ENCODE data around the gene RAD9A. TPM values are rescaled to one million over a fixed set of nuclear protein-coding genes. Genes with fewer than 3 reads are reported as not detected.

Gene RAD9A
- total RNA-seq, 1 donor, result 7.6 TPM

GRCh38 chr11:67365736-67366444, 25.9 kb upstream of the RAD9A start:
- H4K20me1 ChIP-seq (ENCODE audit: insufficient read depth, low read length), result peaks cover 81% of the 10 kb centered on the region
- H3K9me3 ChIP-seq (ENCODE audit: low read depth, low read length), result no peaks in the 10 kb centered on the region
- H2AFZ ChIP-seq (ENCODE audit: low read length), result no peak overlapping the region
- peaks cover 47% of the 10 kb centered on the region for H3K4me1 ChIP-seq (ENCODE audit: insufficient read depth, low read length)
- H3K27me3 ChIP-seq (ENCODE audit: insufficient read depth, low read length), result no peaks in the 10 kb centered on the region
- peak overlapping the region; percentile 32 for H3K4me2 ChIP-seq (ENCODE audit: insufficient read depth, low read length)
- H3K79me2 ChIP-seq (ENCODE audit: insufficient read depth, low read length), result peaks cover 87% of the 10 kb centered on the region
- H3K27ac ChIP-seq (ENCODE audit: low read depth, low read length), result peak overlapping the region; percentile 55
- TF ChIP-seq CTCF (IDR thresholded peaks at IDR 0.05; ENCODE audit: extremely low read depth, low read depth, low read length), result no peak
- H3K4me3 ChIP-seq (ENCODE audit: insufficient read depth, low read length), result no peak overlapping the region
- peaks cover 39% of the 10 kb centered on the region for H3K36me3 ChIP-seq (ENCODE audit: insufficient read depth, low read length)
- peak; percentile 39 for DNase-seq (ENCODE audit: insufficient read length, low spot score, missing footprints)

DNA sequence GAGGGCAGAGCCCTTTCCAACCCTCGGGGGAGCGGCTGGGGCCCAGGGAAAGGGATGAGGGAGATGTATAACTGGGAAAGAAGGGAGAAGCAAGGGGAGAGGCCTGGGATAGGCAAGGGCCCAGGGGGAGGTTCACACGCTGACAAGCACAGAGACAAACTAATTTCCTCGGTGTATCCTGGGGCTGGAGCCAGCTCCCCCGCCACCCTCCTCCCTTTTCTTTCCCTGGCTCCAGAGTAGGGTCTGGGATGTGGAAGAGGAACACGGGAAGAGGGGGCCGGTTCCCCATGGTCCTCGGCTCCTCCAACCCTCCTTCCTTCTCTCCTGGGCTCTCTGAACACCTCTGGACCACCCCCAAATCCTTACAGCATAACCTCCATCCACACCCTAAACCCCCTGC, 25.2 kb upstream of the RAD9A start:
- peak; percentile 80 for DNase-seq (ENCODE audit: insufficient read length, low spot score, missing footprints)
- H3K4me1 ChIP-seq (ENCODE audit: insufficient read depth, low read length), result peaks cover 54% of the 10 kb centered on the region
- no peaks in the 10 kb centered on the region for H3K27me3 ChIP-seq (ENCODE audit: insufficient read depth, low read length)
- no peak for TF ChIP-seq CTCF (IDR thresholded peaks at IDR 0.05; ENCODE audit: extremely low read depth, low read depth, low read length)
- H3K36me3 ChIP-seq (ENCODE audit: insufficient read depth, low read length), result peaks cover 38% of the 10 kb centered on the region
- peaks cover 89% of the 10 kb centered on the region for H3K79me2 ChIP-seq (ENCODE audit: insufficient read depth, low read length)
- H3K27ac ChIP-seq (ENCODE audit: low read depth, low read length), result peak overlapping the region; percentile 55
- H3K4me2 ChIP-seq (ENCODE audit: insufficient read depth, low read length), result peak overlapping the region; percentile 32
- H4K20me1 ChIP-seq (ENCODE audit: insufficient read depth, low read length), result peaks cover 83% of the 10 kb centered on the region
- no peaks in the 10 kb centered on the region for H3K9me3 ChIP-seq (ENCODE audit: low read depth, low read length)
- no peak overlapping the region for H2AFZ ChIP-seq (ENCODE audit: low read length)
- H3K4me3 ChIP-seq (ENCODE audit: insufficient read depth, low read length), result no peak overlapping the region

DNA sequence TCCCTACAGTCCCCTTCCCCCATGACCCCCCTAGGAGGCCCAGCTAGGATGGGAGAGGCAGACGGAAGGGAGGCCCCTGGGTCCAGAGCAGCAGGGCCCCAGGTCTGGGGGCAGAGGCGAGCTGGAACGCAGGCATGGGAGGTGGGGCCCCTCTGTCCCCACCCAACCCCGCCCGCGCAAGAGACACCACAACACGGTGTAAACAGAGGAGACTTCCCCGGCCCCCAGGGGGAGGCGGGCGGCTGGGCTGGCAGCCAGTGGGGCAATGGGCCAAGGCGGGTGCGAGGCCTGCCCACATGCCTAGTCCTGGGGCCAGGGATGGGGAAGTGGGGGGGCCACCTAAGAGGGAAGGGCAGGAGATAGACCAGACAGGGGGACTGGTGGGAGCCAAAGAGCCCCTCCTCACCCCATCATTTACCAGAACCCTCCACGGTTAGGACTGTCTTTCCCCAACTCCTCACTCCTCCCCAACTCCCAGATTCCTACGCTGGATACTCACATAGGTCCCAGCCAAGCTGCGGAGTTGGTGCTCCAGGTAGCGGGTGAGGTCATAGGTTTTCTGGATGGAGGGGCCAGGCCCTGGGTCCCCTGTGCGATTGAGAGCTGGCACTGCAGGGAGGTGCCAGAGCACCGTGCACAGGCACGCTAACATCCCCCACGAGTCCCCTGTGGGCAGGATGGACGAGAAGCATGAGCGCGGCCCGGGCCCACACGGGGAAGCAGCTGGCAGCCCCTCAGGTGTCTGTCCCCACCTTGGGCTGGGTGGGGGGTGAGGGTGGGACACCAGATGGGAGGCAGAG, 24.6 kb upstream of the RAD9A start:
- no peak for TF ChIP-seq CTCF (IDR thresholded peaks at IDR 0.05; ENCODE audit: extremely low read depth, low read depth, low read length)
- peaks cover 82% of the 10 kb centered on the region for H4K20me1 ChIP-seq (ENCODE audit: insufficient read depth, low read length)
- peak overlapping the region; percentile 55 for H3K27ac ChIP-seq (ENCODE audit: low read depth, low read length)
- H3K4me3 ChIP-seq (ENCODE audit: insufficient read depth, low read length), result no peak overlapping the region
- H3K36me3 ChIP-seq (ENCODE audit: insufficient read depth, low read length), result peaks cover 33% of the 10 kb centered on the region
- peak; percentile 91 for DNase-seq (ENCODE audit: insufficient read length, low spot score, missing footprints)
- H3K4me2 ChIP-seq (ENCODE audit: insufficient read depth, low read length), result peak overlapping the region; percentile 45
- peaks cover 89% of the 10 kb centered on the region for H3K79me2 ChIP-seq (ENCODE audit: insufficient read depth, low read length)
- H3K4me1 ChIP-seq (ENCODE audit: insufficient read depth, low read length), result peaks cover 59% of the 10 kb centered on the region
- no peaks in the 10 kb centered on the region for H3K9me3 ChIP-seq (ENCODE audit: low read depth, low read length)
- no peak overlapping the region for H2AFZ ChIP-seq (ENCODE audit: low read length)
- H3K27me3 ChIP-seq (ENCODE audit: insufficient read depth, low read length), result no peaks in the 10 kb centered on the region

- Histone ChIP-seq H3K27me3 (ENCODE audit: insufficient read depth, low read length) (no peaks in the 10 kb centered on the region), H3K27ac (ENCODE audit: low read depth, low read length) (peak overlapping the region; percentile 21), H3K79me2 (ENCODE audit: insufficient read depth, low read length) (peaks cover 85% of the 10 kb centered on the region), H3K4me1 (ENCODE audit: insufficient read depth, low read length) (peaks cover 59% of the 10 kb centered on the region), H4K20me1 (ENCODE audit: insufficient read depth, low read length) (peaks cover 76% of the 10 kb centered on the region), H3K36me3 (ENCODE audit: insufficient read depth, low read length) (peaks cover 27% of the 10 kb centered on the region), H3K4me2 (ENCODE audit: insufficient read depth, low read length) (peak overlapping the region; percentile 45), H2AFZ (ENCODE audit: low read length) (no peak overlapping the region), H3K9me3 (ENCODE audit: low read depth, low read length) (no peaks in the 10 kb centered on the region), H3K4me3 (ENCODE audit: insufficient read depth, low read length) (no peak overlapping the region)
- DNase-seq (ENCODE audit: insufficient read length, low spot score, missing footprints), result peak; percentile 90
- no peak for TF ChIP-seq CTCF (IDR thresholded peaks at IDR 0.05; ENCODE audit: extremely low read depth, low read depth, low read length)
These were observed 24.0 kb upstream of the RAD9A start for GRCh38 chr11:67367761-67368227.
